Measurements from ENCODE around the gene EEF2K.

The EEF2K gene

GRCh38 chr16:22240023-22240710 lies 34.1 kb downstream of the EEF2K start:
- H3K27me3 ChIP-seq (ENCODE audit: insufficient read depth, low read length, poor library complexity, severe bottlenecking): no peaks in the 10 kb centered on the region
- peak overlapping the region; percentile 37 for H3K9ac ChIP-seq (ENCODE audit: low read depth, low read length, poor library complexity, severe bottlenecking)
- 0 out of 2 replicates have a peak, but pooled peaks cover 8% of the 10 kb centered on the region for H3F3A ChIP-seq (ENCODE audit: low read depth)
- no peaks in the 10 kb centered on the region for H4K20me1 ChIP-seq (ENCODE audit: insufficient read depth, low read length, poor library complexity, severe bottlenecking)
- H2AFZ ChIP-seq (ENCODE audit: low read length): no peak overlapping the region
- no peaks in the 10 kb centered on the region for H3K9me2 ChIP-seq (replicated peaks; ENCODE audit: low read depth, low read length)
- H3K36me3 ChIP-seq (ENCODE audit: insufficient read depth, low read length): peaks cover 16% of the 10 kb centered on the region; the same call in 1 of the 2 replicates
- no peak for TF ChIP-seq CTCF (conservative IDR thresholded peaks at IDR 0.05; ENCODE audit: low read length)
- TF ChIP-seq EZH2phosphoT487 (IDR thresholded peaks at IDR 0.05; ENCODE audit: borderline replicate concordance): no peak
- peaks cover 41% of the 10 kb centered on the region for H3K4me1 ChIP-seq (ENCODE audit: insufficient read depth, low read length, poor library complexity, severe bottlenecking)
- peak overlapping the region; percentile 66 for H3K4me3 ChIP-seq (ENCODE audit: low read length, poor library complexity, severe bottlenecking)
- no peaks in the 10 kb centered on the region for H3K9me3 ChIP-seq (ENCODE audit: insufficient read depth, low read depth, low read length)
- H3K4me2 ChIP-seq (ENCODE audit: low read depth, low read length, poor library complexity, severe bottlenecking): peak overlapping the region; percentile 78
- peaks cover 25% of the 10 kb centered on the region for H3K79me2 ChIP-seq (ENCODE audit: insufficient read depth, low read length)

GRCh38 chr16:22250522-22250921 lies 44.4 kb downstream of the EEF2K start:
- H3F3A ChIP-seq (ENCODE audit: low read depth): no peaks in the 10 kb centered on the region
- H3K27me3 ChIP-seq (ENCODE audit: insufficient read depth, low read length, poor library complexity, severe bottlenecking): no peaks in the 10 kb centered on the region
- H3K9me3 ChIP-seq (ENCODE audit: insufficient read depth, low read depth, low read length): peaks cover 4% of the 10 kb centered on the region; the same call in 1 of the 2 replicates
- H3K4me1 ChIP-seq (ENCODE audit: insufficient read depth, low read length, poor library complexity, severe bottlenecking): no peaks in the 10 kb centered on the region
- H3K9me2 ChIP-seq (replicated peaks; ENCODE audit: low read depth, low read length): no peaks in the 10 kb centered on the region
- peaks cover 59% of the 10 kb centered on the region for H3K36me3 ChIP-seq (ENCODE audit: insufficient read depth, low read length)
- no peak overlapping the region for H3K9ac ChIP-seq (ENCODE audit: low read depth, low read length, poor library complexity, severe bottlenecking)
- H3K79me2 ChIP-seq (ENCODE audit: insufficient read depth, low read length): no peaks in the 10 kb centered on the region
- H4K20me1 ChIP-seq (ENCODE audit: insufficient read depth, low read length, poor library complexity, severe bottlenecking): no peaks in the 10 kb centered on the region
- TF ChIP-seq EZH2phosphoT487 (IDR thresholded peaks at IDR 0.05; ENCODE audit: borderline replicate concordance) (no peak), CTCF (conservative IDR thresholded peaks at IDR 0.05; ENCODE audit: low read length) (no peak)
- H2AFZ ChIP-seq (ENCODE audit: low read length): no peak overlapping the region
- no peak overlapping the region for H3K4me3 ChIP-seq (ENCODE audit: low read length, poor library complexity, severe bottlenecking)
- no peak overlapping the region for H3K4me2 ChIP-seq (ENCODE audit: low read depth, low read length, poor library complexity, severe bottlenecking)

- H3K4me3 ChIP-seq (ENCODE audit: low read length, poor library complexity, severe bottlenecking): no peak overlapping the region
- H4K20me1 ChIP-seq (ENCODE audit: insufficient read depth, low read length, poor library complexity, severe bottlenecking): no peaks in the 10 kb centered on the region
- H3K4me2 ChIP-seq (ENCODE audit: low read depth, low read length, poor library complexity, severe bottlenecking): no peak overlapping the region
- TF ChIP-seq CTCF (conservative IDR thresholded peaks at IDR 0.05; ENCODE audit: low read length): no peak
- TF ChIP-seq EZH2phosphoT487 (IDR thresholded peaks at IDR 0.05; ENCODE audit: borderline replicate concordance): no peak
- H2AFZ ChIP-seq (ENCODE audit: low read length): no peak overlapping the region
- H3K27me3 ChIP-seq (ENCODE audit: insufficient read depth, low read length, poor library complexity, severe bottlenecking): no peaks in the 10 kb centered on the region
- no peak overlapping the region for H3K9ac ChIP-seq (ENCODE audit: low read depth, low read length, poor library complexity, severe bottlenecking)
- H3K9me3 ChIP-seq (ENCODE audit: insufficient read depth, low read depth, low read length): peaks cover 5% of the 10 kb centered on the region; the same call in 1 of the 2 replicates
- H3K4me1 ChIP-seq (ENCODE audit: insufficient read depth, low read length, poor library complexity, severe bottlenecking): no peaks in the 10 kb centered on the region
- H3K79me2 ChIP-seq (ENCODE audit: insufficient read depth, low read length): no peaks in the 10 kb centered on the region
- H3F3A ChIP-seq (ENCODE audit: low read depth): no peaks in the 10 kb centered on the region
- H3K9me2 ChIP-seq (replicated peaks; ENCODE audit: low read depth, low read length): no peaks in the 10 kb centered on the region
- H3K36me3 ChIP-seq (ENCODE audit: insufficient read depth, low read length): peaks cover 62% of the 10 kb centered on the region
Measured at GRCh38 chr16:22252317-22252716, 46.2 kb downstream of the EEF2K start.
